KG1 (cell line): ENCODE results near the gene SPDYC.
A peak's percentile ranks its signal among the peaks of the same experiment; 100 is the strongest.
"Not testable (repeated sequence)": the region's sequence is repeated elsewhere in the genome, so short reads cannot be mapped to it uniquely, and the experiment has no call there.

Experiments used
- DNase-seq: peaks from one replicate; lab custom pipeline; 2025; lab: John Stamatoyannopoulos, UW

Gene SPDYC

DNA sequence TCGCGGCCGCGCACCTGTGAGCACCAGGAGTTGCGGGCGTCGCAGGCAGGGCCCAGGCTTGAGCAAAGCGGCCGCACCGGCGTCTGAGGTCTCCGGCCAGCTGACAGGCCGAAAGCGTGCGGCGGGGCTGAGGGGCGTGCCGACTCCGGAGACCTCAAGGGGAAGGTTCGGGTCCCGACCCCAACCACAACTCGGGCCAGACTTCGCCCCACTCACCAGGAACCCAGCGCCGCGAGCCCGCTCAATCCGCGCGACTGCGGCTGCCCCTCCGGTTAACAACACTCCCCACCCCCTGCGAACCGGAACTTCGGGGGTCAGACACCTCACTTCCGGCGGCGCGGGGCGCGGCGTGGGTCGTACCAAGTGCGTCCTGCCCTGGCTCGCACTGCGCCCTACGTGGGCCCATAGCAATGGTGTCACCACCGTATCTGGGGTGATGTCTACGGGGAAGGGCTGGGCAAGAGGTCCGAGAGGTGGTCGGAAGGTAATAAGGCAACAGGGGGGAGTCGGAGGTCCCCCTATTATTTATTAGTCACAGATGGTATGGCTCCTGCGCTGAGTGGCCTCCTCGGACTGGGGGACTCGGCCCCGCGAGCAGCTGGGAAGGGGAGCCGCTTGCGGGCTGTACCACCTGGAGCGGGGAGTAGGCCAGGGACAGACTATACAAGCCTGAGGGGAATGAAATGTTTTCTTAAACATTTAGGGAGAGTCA lies 35.6 kb upstream of the SPDYC start, which contains the start of gene SYVN1:
Gene SYVN1 (minus strand): TSS at position 280 of the 712 bp plus-strand sequence. CDS start 918 bp downstream, outside the sequence.
- DNase-seq: peak; percentile 93

DNA sequence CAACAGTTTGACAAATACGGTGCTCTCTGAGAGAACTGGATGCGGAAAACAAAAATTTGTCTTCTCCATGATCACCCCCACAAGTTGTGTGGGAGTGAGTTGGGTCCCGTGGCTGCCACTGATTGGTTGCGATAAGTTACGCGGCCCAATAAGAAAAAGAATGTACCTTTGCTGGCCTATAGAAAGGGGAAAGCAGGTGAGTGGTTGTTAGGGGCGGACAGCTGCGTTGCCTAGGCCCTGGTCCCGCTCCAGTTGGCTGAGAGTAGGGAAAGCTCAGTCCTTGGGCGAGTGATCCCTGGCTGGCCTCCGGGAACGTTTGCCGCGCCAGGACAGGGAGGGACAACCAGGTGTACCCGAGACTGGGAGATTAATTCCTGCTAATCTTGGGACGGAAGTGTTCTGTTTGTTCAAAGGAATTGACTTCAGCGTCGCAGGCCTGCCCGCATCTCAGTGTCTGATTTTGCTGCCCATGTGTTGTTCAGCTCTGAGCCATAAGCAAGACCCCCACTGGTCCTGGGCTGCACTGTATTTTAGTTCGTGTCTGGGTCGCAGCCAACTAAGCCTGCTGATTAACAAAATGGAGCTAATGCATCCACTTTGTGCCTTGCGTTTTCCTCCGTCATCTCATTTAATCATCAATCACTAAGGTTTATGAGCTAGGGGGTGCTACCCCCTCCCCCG lies 34.9 kb upstream of the SPDYC start:
- peak; percentile 93 for DNase-seq

DNA sequence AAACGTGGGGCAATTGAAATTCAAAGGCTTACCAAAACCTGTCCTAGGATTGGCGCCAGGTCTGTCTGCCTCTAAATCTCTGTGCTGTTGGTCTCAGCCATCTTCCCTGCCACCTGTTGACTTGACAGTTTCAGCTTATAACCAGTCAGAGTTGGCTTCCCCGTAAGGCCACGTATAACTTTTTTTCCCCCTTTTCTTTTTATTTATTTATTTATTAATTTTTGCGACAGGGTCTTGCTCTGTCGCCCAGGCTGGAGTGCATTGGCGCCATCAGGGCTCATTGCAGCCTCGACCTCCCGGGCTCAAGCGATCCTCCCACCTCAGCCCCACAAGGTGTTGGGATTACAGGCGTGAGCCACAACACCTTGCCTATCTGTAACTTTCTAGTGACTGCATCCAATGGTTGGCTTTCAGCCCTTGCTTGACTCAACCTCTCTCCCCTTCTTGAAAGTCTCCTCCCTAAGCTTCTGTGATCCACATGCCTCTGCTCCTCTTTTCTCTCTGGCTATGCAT lies 34.3 kb upstream of the SPDYC start:
- no peak for DNase-seq

DNA sequence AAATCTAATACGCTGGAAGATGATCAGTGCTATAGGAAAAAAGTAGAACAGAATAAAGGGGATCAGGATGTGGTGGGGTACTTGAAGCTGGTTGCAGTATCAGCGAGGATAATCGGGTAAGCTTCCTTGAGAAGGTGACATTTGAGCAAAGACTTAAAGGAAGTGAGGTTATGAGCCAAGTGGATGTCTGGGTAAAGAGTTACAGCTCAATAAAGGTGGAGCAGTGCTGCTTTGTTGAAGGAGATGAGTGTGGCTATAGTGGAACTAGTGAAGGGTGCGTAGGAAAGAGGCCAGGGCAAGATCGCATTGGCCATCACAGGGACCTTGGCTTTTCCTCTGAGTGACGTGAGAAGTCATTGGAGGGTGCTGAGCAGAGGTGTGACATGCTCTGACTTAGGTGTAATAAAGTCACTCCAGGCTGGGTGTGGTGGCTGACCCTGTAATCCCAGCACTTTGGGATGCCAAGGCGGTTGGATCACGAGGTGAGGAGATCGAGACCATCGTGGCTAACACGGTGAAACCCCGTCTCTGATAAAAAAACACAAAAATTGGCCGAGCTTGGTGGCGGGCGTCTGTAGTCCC lies 33.4 kb upstream of the SPDYC start:
- DNase-seq: no peak

DNA sequence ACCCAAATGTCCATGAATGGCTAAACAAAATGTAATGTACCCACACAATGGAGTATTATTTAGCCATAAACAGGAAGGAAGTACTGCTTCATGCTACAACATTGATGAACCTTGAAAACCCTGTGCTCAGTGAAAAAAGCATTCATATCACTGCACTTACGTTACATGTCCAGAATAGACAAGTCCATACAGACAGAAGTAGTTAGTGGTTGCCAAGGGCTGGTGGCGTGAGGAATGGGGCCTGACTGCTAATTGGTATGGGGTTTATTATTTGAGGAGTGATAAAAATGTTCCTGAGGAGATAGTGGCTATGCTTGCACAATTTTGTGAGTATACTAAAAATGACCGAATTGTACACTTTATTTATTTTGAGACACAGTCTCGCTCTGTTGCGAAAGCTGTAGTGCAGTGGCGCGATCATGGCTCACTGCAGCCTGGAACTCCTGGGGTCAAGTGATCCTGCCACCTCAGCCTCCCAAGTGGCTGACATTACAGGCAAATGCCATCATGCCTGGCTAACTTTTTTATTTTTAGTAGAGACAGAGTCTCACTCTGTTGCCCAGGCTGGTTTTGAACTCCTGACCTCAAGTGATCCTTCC lies 28.0 kb upstream of the SPDYC start:
- no peak for DNase-seq

DNA sequence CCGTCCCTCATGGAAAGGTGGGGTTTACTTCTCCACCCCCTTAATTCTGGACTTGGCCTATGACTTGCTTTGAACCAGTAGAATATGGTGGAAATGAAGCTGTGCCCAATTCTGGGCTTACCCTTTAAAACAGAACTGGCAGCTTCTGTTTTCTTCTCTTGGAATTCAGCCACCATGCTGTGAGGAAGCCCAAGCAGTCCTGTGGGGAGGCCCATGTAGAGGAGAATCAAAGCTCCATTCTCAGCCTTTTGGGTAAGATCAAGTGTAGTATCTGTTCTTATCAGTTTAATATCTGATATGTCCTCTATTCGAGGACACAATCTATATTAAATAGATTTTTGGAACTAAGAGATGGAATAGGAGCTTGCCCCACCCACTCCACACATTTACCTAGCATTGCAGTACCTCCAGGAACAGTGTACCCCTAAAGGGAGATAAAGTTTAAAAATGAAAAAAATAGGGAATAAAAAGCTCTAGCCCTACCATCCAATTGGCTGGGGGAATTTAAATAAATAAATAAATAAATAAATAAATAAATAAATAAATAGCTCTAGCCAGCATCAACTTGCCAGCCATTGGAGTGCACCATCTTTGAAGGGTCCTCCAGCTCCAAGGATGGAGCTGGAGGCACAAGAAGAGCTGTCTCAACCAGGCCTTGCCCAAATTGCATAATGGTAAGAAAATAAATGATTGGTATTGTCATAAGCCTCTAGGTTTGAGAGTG lies 22.5 kb upstream of the SPDYC start:
- no peak for DNase-seq

DNA sequence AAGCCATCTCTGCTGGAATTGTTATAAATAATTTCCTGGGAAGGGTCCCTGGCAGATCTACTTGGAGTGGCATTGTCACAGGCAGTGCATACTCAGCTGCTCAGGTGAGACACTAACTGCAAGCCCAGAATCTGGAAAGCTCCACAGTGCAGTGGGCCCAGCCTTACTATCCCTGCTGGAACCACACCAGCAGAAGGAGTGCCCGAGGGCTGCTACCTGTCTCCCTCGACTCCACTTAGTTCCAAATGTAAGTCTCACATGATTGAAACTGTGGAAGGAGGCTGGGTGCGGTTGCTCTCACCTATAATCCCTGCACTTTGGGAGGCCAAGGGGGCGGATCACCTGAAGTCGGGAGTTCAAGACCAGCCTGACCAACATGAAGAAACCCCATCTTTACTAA lies 21.4 kb upstream of the SPDYC start:
- DNase-seq: no peak

DNA sequence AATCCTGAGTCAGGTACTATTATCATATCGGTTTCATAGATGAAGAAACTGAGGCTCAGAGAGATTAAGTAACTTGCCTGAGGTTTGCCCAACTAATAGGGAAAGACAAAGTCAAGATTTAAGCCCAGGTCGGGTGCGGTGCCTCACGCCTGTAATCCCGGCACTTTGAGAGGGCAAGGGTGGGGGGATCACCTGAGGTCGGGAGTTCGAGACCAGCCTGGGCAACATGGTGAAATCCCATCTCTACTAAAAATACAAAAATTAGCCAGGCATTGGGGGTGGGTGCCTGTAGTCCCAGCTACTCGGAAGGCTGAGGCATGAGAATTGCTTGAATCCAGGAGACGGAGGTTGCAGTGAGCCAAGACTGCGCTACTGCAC lies 19.9 kb upstream of the SPDYC start:
- DNase-seq: not testable (repeated sequence)

DNA sequence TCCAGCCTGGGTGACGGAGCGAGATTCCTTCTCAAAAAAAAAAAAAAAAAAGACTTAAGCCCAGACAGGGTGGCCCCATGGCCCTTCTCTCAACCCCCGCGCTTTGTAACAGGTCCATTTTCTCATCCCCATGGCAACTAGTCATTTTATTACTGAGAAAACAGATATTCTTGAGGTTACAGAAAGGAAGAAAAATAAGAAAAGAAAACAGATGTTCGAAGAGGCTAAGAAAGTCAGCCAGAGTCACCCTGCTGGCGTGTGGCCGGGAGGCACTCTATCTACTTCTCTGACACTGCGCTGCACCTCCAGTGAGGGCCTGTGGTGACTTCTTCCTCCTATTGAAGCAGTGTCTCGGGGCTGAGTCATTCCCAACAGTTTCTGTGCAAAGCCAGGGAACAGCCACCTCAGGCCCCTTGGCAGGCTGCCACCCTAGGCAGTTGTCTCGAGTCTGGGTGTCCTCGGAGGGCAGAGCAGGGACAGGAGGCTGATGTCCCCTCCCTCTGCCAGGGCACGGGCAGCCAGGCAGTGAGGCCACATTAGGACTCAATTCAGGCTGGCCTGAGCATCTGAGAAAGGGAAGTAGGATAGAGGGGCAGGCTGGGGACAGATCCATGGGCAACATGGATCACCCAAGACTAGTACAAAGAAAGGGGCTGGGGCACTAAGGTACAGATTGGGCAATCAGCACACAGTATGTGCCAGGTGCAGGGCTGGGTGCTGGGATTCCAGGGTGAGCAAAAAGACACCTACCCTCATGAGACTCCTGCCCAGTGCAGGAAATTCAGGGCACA lies 19.3 kb upstream of the SPDYC start:
- DNase-seq: peak; percentile 89

DNA sequence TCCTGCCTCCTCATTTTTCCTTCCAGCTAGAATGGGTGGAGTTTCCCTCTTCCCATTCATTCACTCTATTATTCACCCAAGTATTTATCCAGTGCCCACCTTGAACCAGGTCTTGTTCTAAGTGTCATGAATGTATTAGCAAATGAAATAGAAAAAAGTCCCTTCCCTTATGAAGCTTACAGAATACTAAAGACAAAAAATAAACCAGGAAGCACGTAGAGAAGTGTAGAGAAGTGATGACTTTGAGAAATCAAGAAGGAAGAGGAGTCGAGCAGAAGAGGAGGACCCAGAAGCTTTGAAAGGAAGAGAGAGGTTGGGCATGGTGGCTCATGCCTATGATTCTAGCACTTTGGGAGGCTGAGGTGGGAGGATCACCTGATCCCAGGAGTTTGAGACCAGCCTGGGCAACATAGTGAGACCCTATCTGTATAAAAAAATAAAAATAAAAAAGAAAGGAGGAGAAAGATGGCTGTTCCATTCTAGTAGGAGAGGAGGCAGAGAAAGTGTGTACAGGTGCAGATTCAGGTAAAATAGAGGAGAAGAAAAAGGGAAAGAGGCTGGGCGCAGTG lies 18.6 kb upstream of the SPDYC start:
- DNase-seq: no peak

DNA sequence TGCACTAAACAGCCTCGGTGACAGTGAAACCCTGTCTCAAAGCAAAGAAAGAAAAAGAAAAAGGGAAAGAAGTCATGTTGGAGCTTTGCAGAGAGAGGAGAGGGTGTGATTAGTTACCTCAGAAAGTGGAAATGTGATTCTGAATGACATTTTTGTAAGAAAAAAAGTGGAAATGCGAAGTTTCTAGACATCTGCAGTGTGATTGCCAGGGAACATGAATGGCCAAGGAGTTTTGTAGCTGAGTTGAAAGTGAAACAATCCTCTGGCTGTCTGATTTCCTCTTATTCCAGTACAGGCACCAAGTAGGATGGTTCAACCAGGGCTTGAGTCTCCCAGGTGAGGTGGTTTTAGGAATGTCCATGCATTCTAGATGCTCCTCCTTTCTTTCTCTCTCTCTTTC lies 17.9 kb upstream of the SPDYC start:
- DNase-seq: no peak

DNA sequence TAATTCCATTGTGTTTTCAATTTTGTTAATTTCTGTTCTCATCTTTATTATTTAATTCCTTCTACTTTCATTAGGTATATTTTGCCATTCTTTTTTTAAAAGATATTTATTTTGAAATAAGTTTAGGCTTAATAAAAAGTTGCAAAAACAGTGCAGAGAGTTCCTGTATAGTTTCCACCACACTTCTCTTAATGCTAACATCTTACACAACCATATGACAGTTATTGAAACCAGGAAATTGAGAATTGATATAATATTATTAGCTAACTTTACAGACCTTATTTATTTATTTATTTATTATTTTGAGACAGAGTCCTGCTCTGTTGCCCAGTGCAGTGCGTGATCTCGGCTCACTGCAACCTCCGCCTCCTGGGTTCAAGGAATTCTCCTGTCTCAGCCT lies 13.8 kb upstream of the SPDYC start:
- no peak for DNase-seq

DNA sequence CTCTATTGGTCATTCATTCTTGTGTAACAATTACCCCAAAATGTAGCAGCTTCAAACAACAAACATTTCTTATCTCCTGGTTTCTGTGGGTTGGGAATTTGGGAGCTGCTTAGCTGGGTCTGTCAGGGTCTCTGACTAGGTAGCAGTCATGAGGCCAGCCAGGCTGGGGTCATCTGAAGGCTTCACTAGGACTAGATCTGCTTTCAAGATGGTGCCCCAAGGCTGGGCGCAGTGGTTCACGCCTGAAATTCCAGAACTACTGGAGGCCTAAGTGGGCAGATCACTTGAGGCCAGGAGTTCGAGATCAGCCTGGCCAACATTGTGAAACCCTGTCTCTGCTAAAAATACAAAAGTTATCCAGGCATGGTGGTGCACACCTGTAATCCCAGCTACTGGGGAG lies 13.1 kb upstream of the SPDYC start:
- DNase-seq: no peak

DNA sequence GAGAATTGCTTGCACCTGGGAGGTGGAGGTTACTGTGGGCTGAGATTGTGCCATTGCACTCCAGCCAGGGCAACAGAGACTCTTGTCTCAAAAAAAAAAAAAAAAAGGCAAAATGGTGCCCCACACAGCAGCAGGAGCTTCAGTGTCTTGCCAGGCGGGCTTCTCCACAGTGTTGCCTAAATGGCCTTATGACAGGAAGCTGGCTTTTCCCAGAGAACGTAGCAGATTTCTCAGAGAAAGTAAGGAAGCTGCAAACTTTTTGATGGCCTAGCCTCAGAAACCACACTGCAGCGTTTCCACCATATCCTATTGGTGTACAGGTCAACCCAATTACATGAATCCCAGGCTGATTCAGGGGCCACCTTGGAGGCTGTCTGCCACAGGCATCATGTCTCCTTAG lies 12.7 kb upstream of the SPDYC start:
- no peak for DNase-seq

DNA sequence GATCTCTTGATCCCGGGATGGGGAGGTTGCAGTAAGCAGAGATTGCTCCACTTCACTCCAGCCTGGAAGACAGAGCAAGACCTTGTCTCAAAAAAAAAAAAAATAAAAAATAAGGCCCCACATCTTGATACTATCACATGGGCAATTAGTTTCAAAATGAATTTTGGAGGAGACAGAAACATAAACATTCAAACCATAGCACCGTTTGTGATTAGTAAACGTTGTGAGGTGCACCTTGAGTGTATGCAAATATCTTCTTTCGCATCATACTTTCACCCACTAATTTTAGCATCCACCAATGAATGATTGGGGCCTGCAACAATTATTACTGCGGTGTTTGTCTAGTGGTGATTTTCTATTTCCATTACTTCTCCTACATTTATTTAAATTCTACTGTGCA lies 11.0 kb upstream of the SPDYC start:
- no peak for DNase-seq

DNA sequence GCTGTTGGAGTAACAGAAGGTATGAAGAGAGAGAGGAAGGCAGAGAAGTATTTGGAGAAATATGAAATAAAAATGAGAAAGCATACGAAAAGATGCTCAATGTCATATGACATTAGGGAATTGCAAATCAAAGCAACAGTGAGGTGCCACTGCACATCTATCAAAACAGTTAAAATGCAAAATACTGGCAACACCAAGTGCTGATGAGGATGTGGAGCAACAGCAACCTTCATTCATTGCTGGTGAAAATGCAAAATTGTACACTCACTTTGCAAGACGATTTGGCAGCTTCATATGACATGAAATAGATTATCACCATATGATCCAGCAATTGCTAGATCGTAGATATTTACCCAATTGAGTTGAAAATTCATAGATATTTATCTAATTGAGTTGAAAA lies 9.4 kb upstream of the SPDYC start:
- DNase-seq: no peak

DNA sequence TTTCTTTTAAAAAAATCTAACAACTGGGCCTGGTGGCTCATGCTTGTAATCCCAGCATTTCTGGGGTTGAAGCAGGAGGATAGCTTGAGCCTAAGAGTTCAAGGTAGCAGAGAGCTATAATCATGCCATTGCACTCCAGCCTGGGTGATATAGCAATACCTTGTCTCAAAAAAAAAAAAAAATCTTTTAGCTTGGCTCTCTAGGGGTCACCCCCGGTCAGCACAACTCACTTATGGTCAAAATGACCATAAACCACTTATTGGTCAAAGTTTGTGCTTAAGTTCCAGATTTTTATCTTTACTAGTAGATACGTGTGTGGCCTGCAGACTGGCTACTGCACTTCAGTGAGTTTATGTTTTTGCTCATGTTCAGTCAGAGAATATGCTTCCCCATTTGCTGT lies 6.3 kb upstream of the SPDYC start:
- DNase-seq: no peak

DNA sequence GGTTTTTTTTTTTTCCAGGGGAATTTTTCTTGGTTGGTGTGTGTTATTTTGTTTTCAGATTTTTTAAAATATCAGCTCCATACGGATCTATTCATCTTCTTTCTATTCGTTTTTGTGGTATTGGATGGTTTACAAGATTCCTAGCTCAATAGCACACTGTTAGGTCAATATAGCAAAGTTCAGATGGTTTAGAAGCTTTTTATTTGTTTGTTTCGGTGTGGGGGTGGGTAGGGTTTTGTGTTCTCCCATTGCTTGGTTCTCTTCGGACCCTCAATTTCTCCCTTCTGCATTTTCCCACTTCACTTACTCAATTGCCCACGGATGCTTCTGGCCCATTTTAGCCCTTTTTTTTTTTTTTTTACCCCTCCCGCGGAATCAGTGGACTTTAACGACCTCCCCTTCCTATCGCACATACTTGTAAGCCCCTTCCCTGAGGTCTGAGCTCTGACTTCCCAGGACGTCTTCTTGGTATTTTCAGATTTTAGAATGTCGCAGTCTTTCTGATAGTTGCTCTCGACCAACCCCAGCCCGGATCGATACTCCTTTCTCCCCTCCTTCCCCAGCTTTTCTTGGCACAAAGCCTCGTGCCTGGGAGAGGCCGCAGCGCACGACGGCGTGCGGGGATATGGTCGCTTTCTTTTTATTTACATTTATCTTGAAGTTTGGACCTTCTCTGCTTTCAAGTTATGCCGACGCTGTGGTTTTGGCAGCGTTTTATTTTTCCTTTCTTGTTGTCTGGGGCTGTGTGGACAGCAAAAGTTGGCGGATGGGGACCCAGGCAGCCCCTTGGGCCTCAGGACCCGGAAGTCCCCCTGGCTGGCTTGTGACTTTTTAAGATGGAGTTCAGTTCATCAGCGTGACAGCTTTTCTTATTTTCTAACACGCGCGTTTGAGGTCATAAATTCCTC lies 4.4 kb upstream of the SPDYC start:
- no peak for DNase-seq

DNA sequence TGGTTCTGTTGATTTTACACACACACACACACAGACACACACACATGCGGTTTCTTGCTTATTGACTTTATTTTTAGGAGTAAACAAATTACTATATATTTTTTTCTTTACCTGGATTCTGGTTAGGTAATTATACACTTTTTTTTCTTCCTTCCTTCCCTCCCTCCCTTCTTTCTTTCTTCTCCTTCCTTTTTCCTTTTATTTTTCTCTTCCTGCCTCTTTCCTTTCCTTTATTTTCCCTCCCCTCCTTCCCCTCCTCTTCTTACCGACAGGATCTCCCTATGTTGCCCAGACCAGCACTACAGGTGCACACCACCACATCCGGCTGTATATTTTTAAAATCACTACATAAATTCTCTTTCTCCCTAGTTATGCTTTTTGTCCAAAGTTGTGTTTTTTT lies 3.1 kb upstream of the SPDYC start:
- no peak for DNase-seq

DNA sequence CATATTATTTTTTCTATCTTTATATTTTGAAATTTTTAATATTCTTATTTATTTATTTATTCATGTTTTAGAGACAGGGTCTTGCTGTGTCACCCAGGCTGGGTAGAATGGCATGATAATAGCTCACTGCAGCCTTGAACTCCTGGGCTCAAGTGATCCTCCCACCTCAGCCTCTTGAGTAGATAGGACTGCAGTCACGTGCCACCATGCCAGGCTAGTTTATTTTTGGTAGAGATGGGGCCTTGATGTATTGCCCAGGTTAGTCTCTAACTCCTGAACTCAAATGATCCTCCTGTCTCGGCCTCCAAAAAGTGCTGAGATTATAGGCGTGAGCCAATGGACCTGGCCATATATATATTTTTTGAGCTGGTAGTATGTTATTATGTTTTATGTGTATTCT lies 2.4 kb upstream of the SPDYC start:
- no peak for DNase-seq
